Measurements from ENCODE around the gene ZFX. TPM values are rescaled to one million over a fixed set of nuclear protein-coding genes. Genes with fewer than 3 reads are reported as not detected.

ZFX gene
- total and polyA plus RNA-seq, 10 of the 15 experiments (the other 5 are each of a cell fraction or from before 2014, with no cell fraction given): 6.8 to 40.9 (median 24.6) TPM

DNA sequence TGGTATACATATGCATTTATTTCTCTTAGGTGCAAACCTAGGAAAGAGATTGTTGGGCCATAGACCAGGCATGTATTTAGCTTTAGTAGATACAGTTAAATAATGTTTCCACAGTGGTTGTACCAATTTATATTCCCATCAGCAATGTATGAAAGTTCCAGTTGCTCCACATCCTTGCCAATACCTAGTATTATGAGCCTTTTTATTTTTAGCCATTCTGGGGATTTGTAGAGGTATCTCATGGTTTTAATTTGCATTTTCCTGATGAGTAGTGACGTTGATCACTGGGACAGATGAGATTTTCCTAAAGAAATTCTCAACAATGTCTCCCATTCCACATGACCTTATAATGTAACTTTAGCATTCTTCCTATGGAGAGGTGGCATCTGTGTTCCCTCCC is 107.5 kb downstream of the ZFX start:
- FAIRE-seq: no peak
- TF ChIP-seq SMAD1 (IDR thresholded peaks at IDR 0.05; ENCODE audit: low read depth, partially characterized antibody) (no peak), HDAC2 (IDR thresholded peaks at IDR 0.05) (no peak), ZBTB40 (IDR thresholded peaks at IDR 0.05; ENCODE audit: borderline replicate concordance) (no peak), RUNX3 (IDR thresholded peaks at IDR 0.05; ENCODE audit: low read length) (no peak), NBN (IDR thresholded peaks at IDR 0.05) (no peak), ZNF207 (IDR thresholded peaks at IDR 0.05; ENCODE audit: borderline replicate concordance) (no peak), CHD4 (IDR thresholded peaks at IDR 0.05) (no peak), BHLHE40 (IDR thresholded peaks at IDR 0.05; ENCODE audit: borderline replicate concordance in 1 of 2, low read depth in 2 of 2, low read length in 1 of 2) (no peak), PAX5 (IDR thresholded peaks at IDR 0.05; ENCODE audit: borderline replicate concordance, low read depth, low read length) (no peak), IRF4 (IDR thresholded peaks at IDR 0.05; ENCODE audit: low read depth, low read length) (no peak), SREBF1 (IDR thresholded peaks at IDR 0.05; ENCODE audit: low read length) (no peak), TARDBP (IDR thresholded peaks at IDR 0.05; ENCODE audit: borderline replicate concordance) (no peak), RELA (IDR thresholded peaks at IDR 0.05; ENCODE audit: borderline replicate concordance, partially characterized antibody) (no peak), NFYA (IDR thresholded peaks at IDR 0.05; ENCODE audit: borderline replicate concordance, low read depth, low read length) (no peak)
- TF ChIP-seq, protein P1, sequence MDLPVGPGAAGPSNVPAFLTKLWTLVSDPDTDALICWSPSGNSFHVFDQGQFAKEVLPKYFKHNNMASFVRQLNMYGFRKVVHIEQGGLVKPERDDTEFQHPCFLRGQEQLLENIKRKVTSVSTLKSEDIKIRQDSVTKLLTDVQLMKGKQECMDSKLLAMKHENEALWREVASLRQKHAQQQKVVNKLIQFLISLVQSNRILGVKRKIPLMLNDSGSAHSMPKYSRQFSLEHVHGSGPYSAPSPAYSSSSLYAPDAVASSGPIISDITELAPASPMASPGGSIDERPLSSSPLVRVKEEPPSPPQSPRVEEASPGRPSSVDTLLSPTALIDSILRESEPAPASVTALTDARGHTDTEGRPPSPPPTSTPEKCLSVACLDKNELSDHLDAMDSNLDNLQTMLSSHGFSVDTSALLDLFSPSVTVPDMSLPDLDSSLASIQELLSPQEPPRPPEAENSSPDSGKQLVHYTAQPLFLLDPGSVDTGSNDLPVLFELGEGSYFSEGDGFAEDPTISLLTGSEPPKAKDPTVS (IDR thresholded peaks at IDR 0.05; ENCODE audit: low read depth, low read length): no peak
- ChIA-PET CTCF (no interaction called here), POLR2A (no interaction called here), RAD21 (ENCODE audit: unreplicated experiment) (no interaction called here), SMC1A (ENCODE audit: uncharacterized antibody, unreplicated experiment) (no interaction called here)
- Histone ChIP-seq H2AFZ (ENCODE audit: control insufficient read depth, low read depth, low read length) (no peak overlapping the region), H3K27ac (ENCODE audit: control insufficient read depth, insufficient read depth) (no peak overlapping the region), H3K9me3 (replicated peaks; ENCODE audit: control insufficient read depth, insufficient read depth, low read length) (no peaks in the 10 kb centered on the region), H3K27me3 (replicated peaks in 1 of 2; ENCODE audit: control insufficient read depth in 2 of 2, insufficient read depth in 2 of 2, low read length in 1 of 2) (no peaks in the 10 kb centered on the region; a peak in 1 of 4 replicates), H3K9ac (ENCODE audit: control insufficient read depth, insufficient read depth, low read length) (no peak overlapping the region), H3K4me2 (ENCODE audit: control insufficient read depth, insufficient read depth) (no peak overlapping the region), H3K79me2 (ENCODE audit: control insufficient read depth, insufficient read depth, low read length) (no peaks in the 10 kb centered on the region), H4K20me1 (ENCODE audit: control insufficient read depth, insufficient read depth) (no peaks in the 10 kb centered on the region), H3K36me3 (ENCODE audit: control insufficient read depth in 2 of 2, insufficient read depth in 2 of 2, low read length in 1 of 2) (no peaks in the 10 kb centered on the region), H3K4me1 (ENCODE audit: control insufficient read depth, insufficient read depth, low read length) (peaks cover 3% of the 10 kb centered on the region), H3K4me3 (no peak overlapping the region)
- in situ Hi-C loops (cut with MboI): loop anchor here (10.0 kb wide), 1 partner anchor 562 kb away; no protein-coding TSS in a partner anchor
- DNase-seq (ENCODE audit: low read depth, low spot score): no peak
- intact Hi-C loops (cut with micrococcal nuclease; ENCODE audit: unreplicated experiment): loop anchor here (5.0 kb wide), 1 partner anchor 115 kb away; no protein-coding TSS in a partner anchor
- ATAC-seq: no peak
- 11% methylated on average over 1 of the region's 1 CpG for WGBS (ENCODE audit: insufficient coverage, insufficient replicate concordance, low lambda C conversion rate, missing lambda C conversion rate)
- BruUV-seq (replicated peaks): no TSS peak
